Smooth muscle cell (in vitro differentiated cells): ENCODE results near the gene REELD1. TPM values are rescaled to one million over a fixed set of nuclear protein-coding genes. Genes with fewer than 3 reads are reported as not detected.

Experiments used
- DNase-seq: peaks from one replicate; lab custom pipeline; 2025; ENCODE audit not compliant: unreplicated experiment; lab: John Stamatoyannopoulos, UW
- H2AFZ ChIP-seq: fragments of 200-600 bp; sonication (generic); 2 replicates; pipeline ENCODE4 v1.6.0; 2016; ENCODE audit warnings: antibody characterized with exemption, low read depth, mild to moderate bottlenecking
- H3F3A ChIP-seq: fragments of 200-600 bp; sonication (generic); 2 replicates; pipeline ENCODE4 v1.6.0; 2017; ENCODE audit warnings: antibody characterized with exemption, low read depth
- H3K27ac ChIP-seq: fragments of 200-600 bp; sonication (generic); 2 replicates; pipeline ENCODE4 v1.5.1; 2016; ENCODE audit warnings: low read depth, mild to moderate bottlenecking
- H3K27me3 ChIP-seq: fragments of 200-600 bp; sonication (generic); 2 replicates; pipeline ENCODE4 v1.6.1; 2016; ENCODE audit warnings: low read depth, mild to moderate bottlenecking
- H3K36me3 ChIP-seq: fragments of 200-600 bp; sonication (generic); 2 replicates; pipeline ENCODE4 v1.5.1; 2016; ENCODE audit warnings: low read depth
- H3K4me1 ChIP-seq: fragments of 200-600 bp; sonication (generic); 2 replicates; pipeline ENCODE4 v1.5.1; 2016; ENCODE audit warnings: low read depth
- H3K4me2 ChIP-seq: fragments of 200-600 bp; sonication (generic); 2 replicates; pipeline ENCODE4 v1.6.0; 2016; ENCODE audit warnings: mild to moderate bottlenecking
- H3K4me3 ChIP-seq: fragments of 200-600 bp; sonication (generic); 2 replicates; pipeline ENCODE4 v1.5.1; 2016; ENCODE audit warnings: mild to moderate bottlenecking
- H3K79me2 ChIP-seq: fragments of 200-600 bp; sonication (generic); 2 replicates; pipeline ENCODE4 v1.6.0; 2016; ENCODE audit warnings: low read depth, mild to moderate bottlenecking
- H3K9ac ChIP-seq: fragments of 200-600 bp; sonication (generic); 2 replicates; pipeline ENCODE4 v1.6.0; 2016; ENCODE audit warnings: low read depth
- H3K9me3 ChIP-seq: fragments of 200-600 bp; sonication (generic); replicated peaks from 2 replicates; pipeline ENCODE4 v1.5.1; 2016; ENCODE audit warnings: low read depth
- H4K20me1 ChIP-seq: fragments of 200-600 bp; sonication (generic); 2 replicates; pipeline ENCODE4 v1.6.0; 2016; ENCODE audit warnings: low read depth
- WGBS: methylation state at CpG from one replicate; pipeline ENCODE4 v1.1.7; 2016; ENCODE audit warnings: low lambda C conversion rate; 5-methylcytosine and 5-hydroxymethylcytosine counted together
- polyA plus RNA-seq: library from polyadenylated mRNA; unstranded; fragments of >200 nt; fragmentation: Nextera tagmentation; extraction: Ambion mirVana; gene quantifications from 2 replicates; pipeline ENCODE4 v1.2.1, GENCODE V29; 2016
- total RNA-seq: library from RNA; depleted of rRNA; stranded (reverse); fragments of >200 nt; gene quantifications from 2 replicates; pipeline ENCODE4 v1.2.3, GENCODE V29; 2014
- TF ChIP-seq, protein P1 (sequence below): fragments of 200-600 bp; sonication (generic); IDR thresholded peaks from 2 replicates; pipeline ENCODE4 v1.5.1; 2017; ENCODE audit warnings: borderline replicate concordance, mild to moderate bottlenecking, antibody characterized with exemption; ENCODE audit not compliant: insufficient read depth, poor library complexity, severe bottlenecking

Gene REELD1
- total and polyA plus RNA-seq, 2 experiments from 2014 or later: not detected

DNA sequence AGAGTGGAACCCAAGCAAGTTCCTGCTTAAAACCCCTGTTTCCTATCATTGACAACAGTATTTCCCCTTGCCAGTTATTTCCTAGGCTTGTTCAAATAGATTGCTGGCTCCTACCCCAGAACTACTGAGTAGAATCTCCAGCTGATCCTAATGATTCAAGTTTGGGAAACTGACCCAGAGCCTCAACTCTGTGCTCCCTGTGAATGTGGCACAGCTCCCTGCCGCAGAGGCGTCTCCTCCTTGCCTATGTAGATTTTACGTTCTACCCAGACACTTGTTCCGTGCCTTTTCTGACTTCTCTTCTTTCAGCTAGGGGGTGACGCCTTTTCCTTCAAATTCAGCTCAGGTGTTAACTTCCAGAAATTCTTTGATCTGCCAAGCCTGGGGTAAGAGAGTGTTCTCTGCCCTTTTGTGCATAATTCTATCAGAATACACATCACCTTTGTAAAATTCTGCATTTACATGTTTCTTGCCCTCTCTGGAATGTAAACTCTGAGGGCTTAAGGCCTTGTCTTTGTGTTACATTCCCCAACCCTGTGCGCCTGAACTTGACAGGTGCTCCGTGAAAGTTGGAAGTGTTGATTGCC is 34.5 kb upstream of the REELD1 start:
- TF ChIP-seq, protein P1, sequence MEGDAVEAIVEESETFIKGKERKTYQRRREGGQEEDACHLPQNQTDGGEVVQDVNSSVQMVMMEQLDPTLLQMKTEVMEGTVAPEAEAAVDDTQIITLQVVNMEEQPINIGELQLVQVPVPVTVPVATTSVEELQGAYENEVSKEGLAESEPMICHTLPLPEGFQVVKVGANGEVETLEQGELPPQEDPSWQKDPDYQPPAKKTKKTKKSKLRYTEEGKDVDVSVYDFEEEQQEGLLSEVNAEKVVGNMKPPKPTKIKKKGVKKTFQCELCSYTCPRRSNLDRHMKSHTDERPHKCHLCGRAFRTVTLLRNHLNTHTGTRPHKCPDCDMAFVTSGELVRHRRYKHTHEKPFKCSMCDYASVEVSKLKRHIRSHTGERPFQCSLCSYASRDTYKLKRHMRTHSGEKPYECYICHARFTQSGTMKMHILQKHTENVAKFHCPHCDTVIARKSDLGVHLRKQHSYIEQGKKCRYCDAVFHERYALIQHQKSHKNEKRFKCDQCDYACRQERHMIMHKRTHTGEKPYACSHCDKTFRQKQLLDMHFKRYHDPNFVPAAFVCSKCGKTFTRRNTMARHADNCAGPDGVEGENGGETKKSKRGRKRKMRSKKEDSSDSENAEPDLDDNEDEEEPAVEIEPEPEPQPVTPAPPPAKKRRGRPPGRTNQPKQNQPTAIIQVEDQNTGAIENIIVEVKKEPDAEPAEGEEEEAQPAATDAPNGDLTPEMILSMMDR: no peak
- no peak overlapping the region for H3K9ac ChIP-seq
- H3K79me2 ChIP-seq: peaks cover 66% of the 10 kb centered on the region
- WGBS: 63% methylated on average over 7 of the region's 7 CpGs
- no peaks in the 10 kb centered on the region for H3K9me3 ChIP-seq
- H3K4me1 ChIP-seq: peaks cover 10% of the 10 kb centered on the region
- no peak overlapping the region for H3K4me2 ChIP-seq
- H3F3A ChIP-seq: no peaks in the 10 kb centered on the region
- no peak overlapping the region for H2AFZ ChIP-seq
- no peak overlapping the region for H3K27ac ChIP-seq
- DNase-seq: no peak
- no peaks in the 10 kb centered on the region for H3K36me3 ChIP-seq
- H4K20me1 ChIP-seq: peaks cover 61% of the 10 kb centered on the region
- H3K4me3 ChIP-seq: no peak overlapping the region
- no peaks in the 10 kb centered on the region for H3K27me3 ChIP-seq

DNA sequence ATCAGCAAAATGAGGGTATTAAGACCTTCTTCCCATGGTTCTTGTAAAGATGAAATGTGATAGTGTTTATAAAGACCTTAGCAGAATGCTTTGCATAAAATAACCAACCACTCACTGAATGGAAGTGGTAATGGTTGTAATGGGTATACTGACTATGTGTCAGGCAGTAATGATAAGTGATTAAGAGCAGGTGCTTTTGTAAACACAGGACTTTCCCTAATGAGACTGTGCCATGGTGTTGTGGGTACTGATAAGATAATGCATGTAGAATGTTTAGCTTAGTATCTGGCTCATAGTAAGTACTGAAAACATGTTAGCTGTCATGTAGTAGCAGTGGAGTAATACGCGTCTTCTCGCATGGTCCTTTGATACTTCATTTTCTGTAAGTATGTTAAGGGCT is 31.9 kb upstream of the REELD1 start:
- 94% methylated on average over 3 of the region's 3 CpGs for WGBS
- Histone ChIP-seq H4K20me1 (peaks cover 60% of the 10 kb centered on the region), H3K4me1 (no peaks in the 10 kb centered on the region), H3K4me3 (no peak overlapping the region), H3K79me2 (peaks cover 53% of the 10 kb centered on the region), H3K36me3 (peaks cover 5% of the 10 kb centered on the region), H3K4me2 (no peak overlapping the region), H3K27ac (no peak overlapping the region), H3K9me3 (no peaks in the 10 kb centered on the region), H3F3A (no peaks in the 10 kb centered on the region), H2AFZ (no peak overlapping the region), H3K9ac (no peak overlapping the region), H3K27me3 (no peaks in the 10 kb centered on the region)
- TF ChIP-seq, protein P1: no peak
- no peak for DNase-seq

DNA sequence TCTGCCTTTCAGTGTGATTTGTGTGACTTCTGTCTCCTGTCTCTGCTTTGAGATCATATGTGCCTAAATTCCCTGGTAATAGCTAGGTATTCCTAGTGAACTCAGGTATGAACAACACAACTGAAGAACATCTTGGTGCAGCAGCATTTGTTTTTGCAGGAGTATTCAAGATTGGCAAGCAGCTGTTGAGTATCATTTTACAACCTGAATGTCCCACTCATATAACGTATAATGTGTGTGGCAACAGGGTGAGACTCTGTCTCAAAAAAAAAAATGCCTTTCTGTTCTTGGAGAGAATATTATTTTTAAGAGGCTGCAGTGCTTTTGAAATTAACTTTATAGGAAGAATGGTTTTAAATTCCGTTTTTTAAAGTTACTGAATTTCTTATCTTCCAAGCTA is 31.1 kb upstream of the REELD1 start:
- peaks cover 59% of the 10 kb centered on the region for H4K20me1 ChIP-seq
- peaks cover 45% of the 10 kb centered on the region for H3K79me2 ChIP-seq
- no peak overlapping the region for H3K9ac ChIP-seq
- no peak overlapping the region for H3K27ac ChIP-seq
- no peak for DNase-seq
- no peak overlapping the region for H3K4me2 ChIP-seq
- H3K9me3 ChIP-seq: no peaks in the 10 kb centered on the region
- peaks cover 5% of the 10 kb centered on the region for H3K36me3 ChIP-seq
- H3K4me1 ChIP-seq: no peaks in the 10 kb centered on the region
- TF ChIP-seq, protein P1: no peak
- H3K27me3 ChIP-seq: no peaks in the 10 kb centered on the region
- no peaks in the 10 kb centered on the region for H3F3A ChIP-seq
- H3K4me3 ChIP-seq: no peak overlapping the region
- 92% methylated on average over 2 of the region's 2 CpGs for WGBS
- no peak overlapping the region for H2AFZ ChIP-seq

DNA sequence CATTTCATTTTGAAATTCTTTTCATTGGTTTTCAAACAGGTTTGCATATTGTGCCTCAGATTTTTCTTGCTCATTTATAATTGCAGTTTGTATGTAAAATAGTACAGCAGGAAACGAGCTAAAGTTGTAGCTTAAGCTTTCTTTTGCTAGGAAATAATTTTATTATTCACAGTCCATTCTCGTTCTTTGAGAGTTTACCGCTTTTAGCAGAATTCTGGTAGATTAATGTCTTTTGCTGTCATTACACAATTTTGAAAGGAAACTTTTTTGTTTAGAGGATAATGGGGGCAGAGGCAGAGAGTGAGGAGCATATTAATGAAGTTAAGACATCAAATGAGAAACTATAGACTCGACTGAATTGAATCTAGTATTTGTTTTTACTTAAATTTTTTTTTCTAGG is 28.3 kb upstream of the REELD1 start:
- H3K79me2 ChIP-seq: peaks cover 22% of the 10 kb centered on the region
- TF ChIP-seq, protein P1: no peak
- no peak overlapping the region for H3K27ac ChIP-seq
- WGBS: 98% methylated on average over 4 of the region's 4 CpGs
- no peaks in the 10 kb centered on the region for H3K27me3 ChIP-seq
- H3K36me3 ChIP-seq: peaks cover 8% of the 10 kb centered on the region
- H3K9ac ChIP-seq: no peak overlapping the region
- H3K4me1 ChIP-seq: no peaks in the 10 kb centered on the region
- H3K4me2 ChIP-seq: no peak overlapping the region
- H4K20me1 ChIP-seq: peaks cover 32% of the 10 kb centered on the region
- DNase-seq: no peak
- no peaks in the 10 kb centered on the region for H3F3A ChIP-seq
- no peak overlapping the region for H2AFZ ChIP-seq
- no peak overlapping the region for H3K4me3 ChIP-seq
- H3K9me3 ChIP-seq: no peaks in the 10 kb centered on the region
